Stimulated activated naive B cell treated with anti-CD40 and anti-IgM and Interleukin-4, amounts not matched to agents 10 μg/mL and 1 μg/mL and 100 μg/mL, for 72 hours (primary cell): ENCODE measurements around the gene C11orf71.

Source experiments
- ATAC-seq, 2 donors: fragments of 150-1000 bp; cut with Tn5 transposase; replicated peaks; 2 replicates each; pipeline ENCODE4 v1.10.0; 2021; ENCODE audit warnings: moderate library complexity in 1 of 2
- DNase-seq: peaks from one replicate; pipeline ENCODE4 v3.0.0; 2021
- H3K27ac Mint-ChIP-seq: one replicate; pipeline ENCODE4 v1.8.0; 2022; ENCODE audit warnings: mild to moderate bottlenecking, mixed read lengths
- H3K27me3 Mint-ChIP-seq, 2 donors: one replicate each; pipeline ENCODE4 v1.8.0; 2022; ENCODE audit warnings: mixed read lengths in 2 of 2
- H3K36me3 Mint-ChIP-seq, 2 donors: one replicate each; pipeline ENCODE4 v1.8.0; 2022; ENCODE audit warnings: mixed read lengths in 2 of 2, mild to moderate bottlenecking in 1 of 2
- H3K4me1 Mint-ChIP-seq, 2 donors: one replicate each; pipeline ENCODE4 v1.8.0; 2022; ENCODE audit warnings: mixed read lengths in 2 of 2, mild to moderate bottlenecking in 1 of 2
- H3K4me3 Mint-ChIP-seq, 2 donors: one replicate each; pipeline ENCODE4 v1.8.0; 2022; ENCODE audit warnings: mild to moderate bottlenecking in 2 of 2, mixed read lengths in 2 of 2, moderate library complexity in 1 of 2
- H3K9me3 Mint-ChIP-seq, 2 donors: one replicate each; pipeline ENCODE4 v1.8.0; 2022; ENCODE audit warnings: mixed read lengths in 2 of 2, mild to moderate bottlenecking in 1 of 2

The C11orf71 gene

GRCh38 chr11:114400216-114400914 is at the start of gene C11orf71, which contains the start of gene RBM7:
C11orf71 (minus strand) TSS chr11:114400511; CDS start chr11:114400331, 180 bp downstream.
RBM7 (plus strand) TSS chr11:114400666; CDS start chr11:114400672, 6 bp downstream.
- H3K4me3 Mint-ChIP-seq, result peak within 1 kb of the TSS; percentile 88 to 90
- H3K27me3 Mint-ChIP-seq, result no peaks in the 10 kb centered on the region
- DNase-seq (peak; percentile 96), ATAC-seq (peak; percentile 92 to 94)
- peak within 1 kb of the TSS; percentile 98 for H3K27ac Mint-ChIP-seq
- peaks cover 17 to 47% of the 10 kb centered on the region in 2 donors for H3K4me1 Mint-ChIP-seq
- peaks cover 15 to 32% of the 10 kb centered on the region in 2 donors for H3K36me3 Mint-ChIP-seq
- no peaks in the 10 kb centered on the region for H3K9me3 Mint-ChIP-seq

GRCh38 chr11:114449845-114450244 is 49.5 kb upstream of the C11orf71 start:
- H3K4me1 Mint-ChIP-seq, result peaks cover 0 to 1% of the 10 kb centered on the region in 2 donors
- H3K36me3 Mint-ChIP-seq, result peaks cover 30 to 33% of the 10 kb centered on the region in 2 donors
- no peak overlapping the region for H3K4me3 Mint-ChIP-seq
- H3K27me3 Mint-ChIP-seq, result no peaks in the 10 kb centered on the region
- H3K9me3 Mint-ChIP-seq, result no peaks in the 10 kb centered on the region
- ATAC-seq, result no peak
- no peak overlapping the region for H3K27ac Mint-ChIP-seq
- no peak for DNase-seq

GRCh38 chr11:114448749-114449482 is 48.6 kb upstream of the C11orf71 start:
- ATAC-seq, result no peak
- H3K36me3 Mint-ChIP-seq, result peaks cover 28 to 41% of the 10 kb centered on the region in 2 donors
- H3K27ac Mint-ChIP-seq, result no peak overlapping the region
- H3K27me3 Mint-ChIP-seq, result no peaks in the 10 kb centered on the region
- H3K4me3 Mint-ChIP-seq, result no peak overlapping the region
- no peaks in the 10 kb centered on the region for H3K9me3 Mint-ChIP-seq
- peaks cover 0 to 1% of the 10 kb centered on the region in 2 donors for H3K4me1 Mint-ChIP-seq
- DNase-seq, result no peak

GRCh38 chr11:114447892-114448291 is 47.6 kb upstream of the C11orf71 start:
- Mint-ChIP-seq H3K9me3 (no peaks in the 10 kb centered on the region), H3K27me3 (no peaks in the 10 kb centered on the region), H3K4me3 (no peak overlapping the region), H3K4me1 (peaks cover 0 to 1% of the 10 kb centered on the region in 2 donors), H3K27ac (no peak overlapping the region), H3K36me3 (peaks cover 21 to 41% of the 10 kb centered on the region in 2 donors)
- ATAC-seq (no peak), DNase-seq (no peak)

GRCh38 chr11:114447444-114447843 is 47.1 kb upstream of the C11orf71 start:
- ATAC-seq, result no peak
- DNase-seq, result no peak
- peaks cover 21 to 41% of the 10 kb centered on the region in 2 donors for H3K36me3 Mint-ChIP-seq
- H3K27me3 Mint-ChIP-seq, result no peaks in the 10 kb centered on the region
- peaks cover 0 to 1% of the 10 kb centered on the region in 2 donors for H3K4me1 Mint-ChIP-seq
- H3K27ac Mint-ChIP-seq, result no peak overlapping the region
- no peaks in the 10 kb centered on the region for H3K9me3 Mint-ChIP-seq
- H3K4me3 Mint-ChIP-seq, result no peak overlapping the region

- Mint-ChIP-seq H3K27ac (no peak overlapping the region), H3K9me3 (no peaks in the 10 kb centered on the region), H3K4me1 (peaks cover 14 to 24% of the 10 kb centered on the region in 2 donors), H3K27me3 (no peaks in the 10 kb centered on the region), H3K4me3 (no peak overlapping the region), H3K36me3 (peaks cover 12 to 36% of the 10 kb centered on the region in 2 donors)
- DNase-seq, result no peak
- no peak for ATAC-seq
These were observed 42.2 kb upstream of the C11orf71 start for GRCh38 chr11:114442536-114442935.

- H3K27me3 Mint-ChIP-seq, result no peaks in the 10 kb centered on the region
- ATAC-seq (no peak), DNase-seq (no peak)
- no peaks in the 10 kb centered on the region for H3K9me3 Mint-ChIP-seq
- H3K4me1 Mint-ChIP-seq, result peaks cover 13 to 24% of the 10 kb centered on the region in 2 donors
- H3K36me3 Mint-ChIP-seq, result peaks cover 7 to 30% of the 10 kb centered on the region in 2 donors
- no peak overlapping the region for H3K27ac Mint-ChIP-seq
- H3K4me3 Mint-ChIP-seq, result no peak overlapping the region
These were observed 41.6 kb upstream of the C11orf71 start for GRCh38 chr11:114441921-114442320.

GRCh38 chr11:114440971-114441763 is 40.9 kb upstream of the C11orf71 start:
- Mint-ChIP-seq H3K9me3 (no peaks in the 10 kb centered on the region), H3K4me1 (peaks cover 13 to 24% of the 10 kb centered on the region in 2 donors)

GRCh38 chr11:114440121-114440860 is 40.0 kb upstream of the C11orf71 start:
- DNase-seq (no peak), ATAC-seq (no peak)
- Mint-ChIP-seq H3K27ac (peak overlapping the region; percentile 96), H3K4me1 (peaks cover 13 to 24% of the 10 kb centered on the region in 2 donors), H3K36me3 (peaks cover 0 to 23% of the 10 kb centered on the region in 2 donors), H3K4me3 (peak overlapping the region; percentile 93 to 98), H3K27me3 (no peaks in the 10 kb centered on the region), H3K9me3 (no peaks in the 10 kb centered on the region)

More at GRCh38 chr11:114440971-114441763, 40.9 kb upstream of the C11orf71 start:
- H3K27ac Mint-ChIP-seq, result no peak overlapping the region
- ATAC-seq (no peak), DNase-seq (no peak)
- no peak overlapping the region for H3K4me3 Mint-ChIP-seq
- H3K36me3 Mint-ChIP-seq, result peaks cover 1 to 24% of the 10 kb centered on the region in 2 donors
- no peaks in the 10 kb centered on the region for H3K27me3 Mint-ChIP-seq

- Mint-ChIP-seq H3K27me3 (no peaks in the 10 kb centered on the region), H3K27ac (peak within 1 kb of the TSS; percentile 96), H3K9me3 (no peaks in the 10 kb centered on the region), H3K4me1 (peaks cover 13 to 24% of the 10 kb centered on the region in 2 donors), H3K4me3 (peak within 1 kb of the TSS; percentile 93 to 98), H3K36me3 (peaks cover 4 to 28% of the 10 kb centered on the region in 2 donors)
- ATAC-seq (peak; percentile 98 to 99), DNase-seq (peak; percentile 92)
These were observed 39.2 kb upstream of the C11orf71 start, which contains the start of gene REXO2 for GRCh38 chr11:114439229-114440120. REXO2 (plus strand) TSS chr11:114439467; CDS start chr11:114439529, 62 bp downstream.

- H3K4me3 Mint-ChIP-seq, result no peak overlapping the region
- peaks cover 13 to 24% of the 10 kb centered on the region in 2 donors for H3K4me1 Mint-ChIP-seq
- H3K9me3 Mint-ChIP-seq, result no peaks in the 10 kb centered on the region
- no peak for DNase-seq
- no peak for ATAC-seq
- H3K27me3 Mint-ChIP-seq, result no peaks in the 10 kb centered on the region
- peaks cover 4 to 24% of the 10 kb centered on the region in 2 donors for H3K36me3 Mint-ChIP-seq
- H3K27ac Mint-ChIP-seq, result no peak overlapping the region
These were observed 38.0 kb upstream of the C11orf71 start for GRCh38 chr11:114438303-114438702.

- H3K4me1 Mint-ChIP-seq, result no peaks in the 10 kb centered on the region
- DNase-seq (no peak), ATAC-seq (no peak)
- no peak overlapping the region for H3K4me3 Mint-ChIP-seq
- peaks cover 4 to 13% of the 10 kb centered on the region in 2 donors for H3K36me3 Mint-ChIP-seq
- no peaks in the 10 kb centered on the region for H3K9me3 Mint-ChIP-seq
- H3K27me3 Mint-ChIP-seq, result no peaks in the 10 kb centered on the region
- H3K27ac Mint-ChIP-seq, result no peak overlapping the region
These were observed 33.1 kb upstream of the C11orf71 start for GRCh38 chr11:114433376-114433775.

GRCh38 chr11:114432893-114433292 is 32.6 kb upstream of the C11orf71 start:
- no peaks in the 10 kb centered on the region for H3K27me3 Mint-ChIP-seq
- ATAC-seq (no peak), DNase-seq (no peak)
- peaks cover 4 to 13% of the 10 kb centered on the region in 2 donors for H3K36me3 Mint-ChIP-seq
- H3K4me3 Mint-ChIP-seq, result no peak overlapping the region
- H3K4me1 Mint-ChIP-seq, result no peaks in the 10 kb centered on the region
- no peak overlapping the region for H3K27ac Mint-ChIP-seq
- no peaks in the 10 kb centered on the region for H3K9me3 Mint-ChIP-seq
